GM21515 (cell line): ENCODE measurements around the gene CCL2.

ENCODE experiments used
- ATAC-seq: cut with Tn5 transposase; IDR thresholded peaks from one replicate; pipeline ENCODE4 v1.9.1; 2021; ENCODE audit not compliant: unreplicated experiment

Gene CCL2

GRCh38 chr17:34261568-34262337 is 6.7 kb downstream of the CCL2 start:
- ATAC-seq = no peak

- no peak for ATAC-seq
Observed at GRCh38 chr17:34265711-34266110, 10.6 kb downstream of the CCL2 start.

- ATAC-seq = no peak
Observed at GRCh38 chr17:34269969-34270368, 14.9 kb downstream of the CCL2 start, which contains the start of gene CCL7. CCL7 (plus strand) TSS chr17:34270221; CDS start chr17:34270291, 70 bp downstream.

- no peak for ATAC-seq
Observed at GRCh38 chr17:34275881-34276280, 20.8 kb downstream of the CCL2 start.

GRCh38 chr17:34276826-34277225 is 21.7 kb downstream of the CCL2 start:
- ATAC-seq = no peak

GRCh38 chr17:34283571-34283970 is 28.5 kb downstream of the CCL2 start:
- no peak for ATAC-seq

GRCh38 chr17:34285286-34285792 is 30.3 kb downstream of the CCL2 start, which contains the start of gene CCL11:
CCL11 (plus strand) TSS chr17:34285742; CDS start chr17:34285809, 67 bp downstream.
- no peak for ATAC-seq

GRCh38 chr17:34287875-34288274 is 32.8 kb downstream of the CCL2 start:
- no peak for ATAC-seq

- ATAC-seq = no peak
Observed at GRCh38 chr17:34290586-34290985, 35.5 kb downstream of the CCL2 start.

- ATAC-seq = no peak
Observed at GRCh38 chr17:34291721-34292348, 36.8 kb downstream of the CCL2 start.

GRCh38 chr17:34299027-34299426 is 43.9 kb downstream of the CCL2 start:
- no peak for ATAC-seq

GRCh38 chr17:34299956-34300577 is 45.0 kb downstream of the CCL2 start:
- ATAC-seq = no peak

- no peak for ATAC-seq
Observed at GRCh38 chr17:34300652-34301370, 45.7 kb downstream of the CCL2 start.

- ATAC-seq = no peak
Observed at GRCh38 chr17:34301986-34302385, 46.9 kb downstream of the CCL2 start.

GRCh38 chr17:34302636-34303035 is 47.6 kb downstream of the CCL2 start:
- ATAC-seq = no peak

- ATAC-seq = no peak
Observed at GRCh38 chr17:34303606-34304005, 48.5 kb downstream of the CCL2 start.

- no peak for ATAC-seq
Observed at GRCh38 chr17:34305061-34305460, 50.0 kb downstream of the CCL2 start.

- ATAC-seq = no peak
Observed at GRCh38 chr17:34305606-34306005, 50.5 kb downstream of the CCL2 start.

- no peak for ATAC-seq
Observed at GRCh38 chr17:34306466-34306865, 51.4 kb downstream of the CCL2 start.
